Retina (tissue), 1 donor: ENCODE results near the gene BTBD2.
"Not testable (repeated sequence)": the region's sequence is repeated elsewhere in the genome, so short reads cannot be mapped to it uniquely, and the experiment has no call there.

ENCODE experiments used
- DNase-seq: peaks from one replicate; pipeline ENCODE4 v3.0.0-alpha.2; 2016

The BTBD2 gene

GRCh38 chr19:2012941-2013682 is 2.4 kb downstream of the BTBD2 start:
- peak; percentile 45 for DNase-seq

- no peak for DNase-seq
These were observed 4.3 kb downstream of the BTBD2 start for GRCh38 chr19:2011169-2011568.

GRCh38 chr19:2010135-2010668 is 5.3 kb downstream of the BTBD2 start:
- no peak for DNase-seq

- DNase-seq = no peak
These were observed 11.6 kb downstream of the BTBD2 start for GRCh38 chr19:2003874-2004273.

- DNase-seq = no peak
These were observed 15.5 kb downstream of the BTBD2 start for GRCh38 chr19:1999856-2000515.

- no peak for DNase-seq
These were observed 16.5 kb downstream of the BTBD2 start for GRCh38 chr19:1998712-1999708.

DNA sequence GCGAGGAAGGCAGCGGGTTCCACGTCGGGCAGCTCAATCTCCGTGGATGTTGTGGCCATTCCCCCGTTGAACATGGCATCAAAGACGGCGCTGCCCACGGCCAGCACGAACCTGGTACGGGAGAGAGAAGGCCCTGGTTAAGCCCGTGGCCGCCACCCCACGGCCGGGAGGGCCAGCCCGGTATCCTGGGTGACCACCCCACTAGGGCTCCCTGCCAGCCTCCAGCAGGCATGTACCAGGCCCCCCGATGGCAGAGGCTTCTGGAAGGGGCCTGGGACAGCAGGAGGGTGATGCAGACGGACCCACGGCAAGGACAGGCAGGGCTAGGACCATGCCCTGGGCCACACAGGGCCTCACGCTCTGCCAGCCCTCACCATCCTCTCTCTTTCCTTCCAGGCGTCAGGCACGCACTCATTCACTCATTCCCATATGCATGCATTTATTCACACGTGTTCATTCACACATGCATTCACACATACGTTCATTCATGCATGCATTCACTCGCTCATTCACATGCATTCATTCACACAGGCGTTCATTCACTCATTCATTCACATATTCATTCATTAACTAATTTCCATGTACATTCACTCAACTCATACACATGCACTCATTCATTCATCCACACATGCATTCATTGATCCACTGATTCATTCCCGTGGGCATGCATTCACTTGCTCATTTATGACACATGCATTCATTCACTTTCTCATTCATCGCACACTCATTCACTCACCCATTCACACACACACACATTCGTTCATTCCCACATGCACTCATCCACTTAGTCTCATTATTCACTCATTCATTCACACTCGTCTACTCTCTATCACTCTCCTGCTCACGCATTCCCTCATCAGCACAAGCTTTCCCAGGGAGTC is 17.9 kb downstream of the BTBD2 start:
- no peak for DNase-seq

GRCh38 chr19:1992759-1993260 is 22.7 kb downstream of the BTBD2 start:
- no peak for DNase-seq

DNA sequence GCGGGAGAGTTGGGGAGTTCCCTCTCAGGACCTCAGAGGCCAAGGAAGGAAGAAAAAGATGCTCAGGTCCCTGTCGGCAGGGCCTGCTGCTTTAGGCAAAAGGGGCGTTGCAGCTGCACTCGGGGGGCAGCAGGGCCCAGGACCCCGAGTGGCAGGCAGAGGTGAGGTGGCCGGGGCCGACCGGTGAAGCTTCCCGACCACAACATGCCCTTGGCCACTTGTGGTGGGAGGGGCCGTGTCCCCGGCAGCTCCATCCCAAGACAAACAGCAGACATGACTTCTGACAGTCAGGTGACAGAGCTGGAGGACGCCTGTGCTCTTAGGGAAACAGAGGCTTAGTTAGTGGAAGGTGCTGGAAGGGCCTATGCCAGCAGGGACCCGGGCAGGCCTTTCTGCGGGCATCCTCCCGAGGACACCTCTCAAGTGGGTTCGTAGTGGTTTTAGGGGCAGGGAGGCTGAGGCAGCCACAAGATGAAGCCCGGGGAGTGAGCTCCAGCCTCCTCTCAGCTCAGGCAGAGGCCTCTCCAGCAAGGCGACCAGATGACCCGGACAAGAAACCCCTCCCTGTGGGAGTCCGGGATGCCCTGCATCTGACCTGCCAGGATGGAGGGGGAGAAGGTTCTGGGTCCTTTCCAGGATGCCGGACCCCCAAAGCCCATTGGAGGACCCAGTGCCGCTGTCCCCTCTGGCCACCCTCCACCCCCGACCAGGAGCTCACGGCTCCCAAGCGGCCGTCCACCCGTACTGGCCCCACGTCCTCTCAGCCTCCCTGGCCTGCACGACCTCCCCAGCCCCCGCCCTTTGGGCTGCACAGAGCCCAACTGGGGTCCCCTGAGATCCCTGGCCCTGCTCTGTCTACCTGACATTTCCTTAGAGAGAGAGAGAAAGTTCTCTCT is 24.2 kb downstream of the BTBD2 start:
- no peak for DNase-seq

DNA sequence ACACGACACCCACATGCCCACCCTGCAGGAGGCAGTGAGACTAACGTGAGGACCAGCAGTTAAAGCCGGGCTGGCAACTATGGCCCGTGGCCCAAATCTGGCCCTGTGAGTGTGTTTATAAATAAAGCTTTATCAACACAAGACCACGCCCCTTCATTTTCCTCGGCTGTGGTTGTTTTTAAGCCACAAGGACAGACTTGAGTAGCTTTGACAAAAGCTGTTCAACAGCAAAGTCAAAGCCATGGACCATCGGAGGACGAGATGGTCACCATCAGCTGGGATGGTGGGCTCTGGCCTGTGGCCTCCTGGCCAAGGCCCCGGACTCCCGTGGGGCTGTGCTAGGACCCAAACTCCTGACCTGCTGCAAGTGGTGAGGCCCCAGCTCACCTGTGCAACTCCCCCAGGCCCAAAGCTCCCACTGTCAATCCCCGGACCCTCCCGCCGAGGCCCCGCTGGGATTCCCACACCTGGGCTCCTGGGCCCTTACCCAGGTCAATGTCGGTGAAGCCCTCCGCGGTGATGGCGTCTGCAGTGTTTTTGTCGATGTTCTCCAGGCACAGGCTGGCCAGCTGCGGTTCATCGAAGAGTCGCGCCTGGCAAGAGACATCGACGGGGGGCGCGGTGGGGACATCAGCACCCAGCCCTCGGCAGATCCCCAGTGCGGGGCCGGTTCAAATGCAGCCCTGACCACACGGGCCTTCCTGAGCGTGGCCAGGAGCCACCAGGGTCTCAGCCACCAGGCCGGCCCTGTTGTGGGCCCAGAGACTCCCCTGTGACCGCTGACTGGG is 25.1 kb downstream of the BTBD2 start:
- no peak for DNase-seq

DNA sequence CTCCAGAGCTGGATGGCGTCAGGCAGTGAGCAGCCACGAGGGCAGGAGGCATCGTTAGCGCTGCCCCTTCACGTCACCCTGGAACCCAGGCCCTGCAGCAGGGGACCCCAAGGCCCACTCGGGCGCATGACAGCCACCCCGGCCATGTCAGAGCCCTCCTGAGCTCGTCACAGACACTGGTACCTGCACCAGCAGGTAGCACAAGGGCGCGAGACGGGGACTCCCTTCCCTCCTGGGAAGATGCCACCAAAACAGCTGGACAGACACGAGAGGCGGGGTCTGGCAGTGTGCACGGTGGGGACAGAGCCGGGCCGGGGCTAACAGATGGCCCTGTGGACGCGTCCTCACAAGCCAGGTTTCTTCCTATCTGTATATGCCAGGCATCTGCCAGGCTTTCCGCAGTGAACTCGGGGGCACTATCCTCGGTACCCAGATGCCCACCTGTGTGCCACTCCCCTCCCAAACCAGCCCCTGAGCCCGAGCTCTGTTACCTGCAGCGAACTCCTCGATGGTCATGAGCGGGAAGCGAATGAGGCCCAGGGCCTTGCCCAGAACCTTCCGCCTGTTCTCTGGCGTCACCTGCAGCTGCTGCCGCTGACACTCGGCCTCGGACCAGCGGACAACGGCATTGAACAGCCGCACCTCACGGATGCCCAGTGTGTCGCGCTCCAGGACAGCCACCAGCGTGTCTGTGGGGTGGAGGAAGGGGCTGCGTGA is 25.8 kb downstream of the BTBD2 start:
- no peak for DNase-seq

DNA sequence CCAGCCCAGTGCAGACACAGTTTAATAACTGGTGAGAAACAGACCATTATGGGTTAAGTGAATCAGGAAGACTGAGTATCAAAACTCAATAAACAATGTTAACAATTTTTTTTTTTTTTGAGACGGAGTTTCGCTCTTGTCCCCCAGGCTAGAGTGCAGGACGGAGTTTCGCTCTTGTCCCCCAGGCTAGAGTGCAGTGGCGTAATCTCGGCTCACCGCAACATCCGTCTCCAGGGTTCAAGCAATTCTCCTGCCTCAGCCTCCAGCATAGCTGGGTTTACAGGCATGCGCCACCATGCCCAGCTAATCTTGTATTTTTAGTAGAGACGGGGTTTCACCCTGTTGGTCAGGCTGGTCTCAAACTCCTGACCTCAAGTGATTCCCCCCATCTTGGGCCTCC is 27.1 kb downstream of the BTBD2 start:
- not testable (repeated sequence) for DNase-seq

- DNase-seq = no peak
These were observed 28.0 kb downstream of the BTBD2 start for GRCh38 chr19:1987197-1988187.

- no peak for DNase-seq
These were observed 29.0 kb downstream of the BTBD2 start for GRCh38 chr19:1986357-1987162.

DNA sequence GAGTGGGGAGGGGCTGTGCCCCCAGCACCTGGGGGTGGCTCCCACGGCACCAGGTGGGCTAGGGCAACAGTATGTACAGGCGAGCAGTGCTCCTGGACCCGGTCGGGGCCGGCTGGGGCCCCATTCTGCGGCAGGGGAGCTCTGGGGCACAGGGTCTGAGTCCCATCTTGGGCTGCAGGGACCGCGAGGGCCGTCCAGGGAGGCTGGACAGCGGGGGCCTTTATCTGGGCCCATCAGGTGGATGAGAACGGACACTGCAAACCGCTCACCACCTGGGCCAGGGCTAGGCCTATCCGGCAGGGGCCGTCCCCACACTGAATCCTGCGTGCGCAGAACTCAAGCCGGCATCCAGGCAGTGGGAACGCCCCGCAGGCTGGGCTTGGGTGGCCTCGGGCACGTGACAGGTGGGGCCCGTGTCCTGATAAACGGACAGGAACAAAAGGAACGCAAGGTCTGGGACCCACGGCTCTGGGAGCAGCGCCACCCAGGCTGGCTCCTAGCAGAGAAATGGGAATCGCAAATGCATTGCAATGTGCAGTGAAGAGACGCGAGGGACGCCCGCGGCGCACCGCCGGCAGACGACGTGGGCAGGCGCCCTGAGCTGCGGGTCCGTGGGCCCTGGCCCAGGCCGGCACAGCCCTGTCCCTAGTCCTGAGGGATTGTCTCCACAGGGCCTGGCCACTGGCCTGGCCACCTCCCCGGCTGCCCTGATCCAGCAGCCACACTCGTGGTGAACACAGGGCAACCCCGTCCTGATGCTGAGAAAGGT is 29.7 kb downstream of the BTBD2 start:
- no peak for DNase-seq

DNA sequence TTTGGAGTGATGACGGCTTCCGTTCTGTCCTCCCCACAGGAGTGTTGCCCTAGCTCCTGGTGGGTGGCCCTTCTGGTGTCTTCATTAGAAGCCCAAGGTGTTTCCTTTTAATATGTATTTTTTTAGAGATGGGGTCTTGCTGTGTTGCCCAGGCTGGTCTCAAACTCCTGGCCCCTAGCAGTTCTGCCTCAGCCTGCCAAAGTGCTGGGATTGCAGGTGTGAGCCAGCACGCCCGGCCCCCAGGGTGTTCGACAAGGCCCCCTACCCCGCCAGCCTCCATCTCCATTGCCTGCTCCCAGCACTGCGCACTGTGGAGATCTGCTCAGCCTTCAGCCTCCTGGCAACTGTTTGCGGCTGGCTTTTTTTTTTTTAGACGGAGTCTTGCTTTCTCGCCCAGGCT is 31.2 kb downstream of the BTBD2 start:
- DNase-seq = no peak
